Stimulated activated CD8-positive, alpha-beta memory T cell treated with anti-CD3 and anti-CD28 coated beads, Interleukin-7, amount 100 ng/mL, for 48 hours (primary cell): Measurements from ENCODE around the gene HORMAD2.
"Not testable (repeated sequence)": the region's sequence is repeated elsewhere in the genome, so short reads cannot be mapped to it uniquely, and the experiment has no call there.

Source experiments
- DNase-seq, 2 donors: peaks; one replicate each; pipeline ENCODE4 v3.0.0-alpha.2; 2020; ENCODE audit warnings: low read depth in 1 of 2; ENCODE audit errors: extremely low read depth in 1 of 2

The HORMAD2 gene

DNA sequence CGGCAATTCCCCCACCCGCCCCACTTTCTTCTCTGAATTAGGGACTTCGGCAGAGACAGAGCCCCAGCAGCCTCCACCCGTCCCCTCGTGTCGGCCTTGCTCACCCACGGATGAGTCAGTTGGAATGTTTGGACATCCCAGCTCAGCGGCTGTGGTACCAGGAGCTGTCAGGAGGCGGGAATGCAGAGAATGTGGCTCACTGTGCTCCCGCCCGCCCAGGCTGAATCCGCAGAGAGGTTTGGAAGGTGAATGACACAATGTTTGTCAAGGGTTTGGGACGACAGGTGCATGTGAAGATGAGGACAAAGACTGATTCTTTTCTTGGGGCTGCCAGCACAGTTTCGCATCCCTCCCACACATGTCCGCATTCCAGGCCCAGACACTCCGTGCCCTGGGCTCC lies 126.7 kb downstream of the HORMAD2 start:
- DNase-seq = no peak

DNA sequence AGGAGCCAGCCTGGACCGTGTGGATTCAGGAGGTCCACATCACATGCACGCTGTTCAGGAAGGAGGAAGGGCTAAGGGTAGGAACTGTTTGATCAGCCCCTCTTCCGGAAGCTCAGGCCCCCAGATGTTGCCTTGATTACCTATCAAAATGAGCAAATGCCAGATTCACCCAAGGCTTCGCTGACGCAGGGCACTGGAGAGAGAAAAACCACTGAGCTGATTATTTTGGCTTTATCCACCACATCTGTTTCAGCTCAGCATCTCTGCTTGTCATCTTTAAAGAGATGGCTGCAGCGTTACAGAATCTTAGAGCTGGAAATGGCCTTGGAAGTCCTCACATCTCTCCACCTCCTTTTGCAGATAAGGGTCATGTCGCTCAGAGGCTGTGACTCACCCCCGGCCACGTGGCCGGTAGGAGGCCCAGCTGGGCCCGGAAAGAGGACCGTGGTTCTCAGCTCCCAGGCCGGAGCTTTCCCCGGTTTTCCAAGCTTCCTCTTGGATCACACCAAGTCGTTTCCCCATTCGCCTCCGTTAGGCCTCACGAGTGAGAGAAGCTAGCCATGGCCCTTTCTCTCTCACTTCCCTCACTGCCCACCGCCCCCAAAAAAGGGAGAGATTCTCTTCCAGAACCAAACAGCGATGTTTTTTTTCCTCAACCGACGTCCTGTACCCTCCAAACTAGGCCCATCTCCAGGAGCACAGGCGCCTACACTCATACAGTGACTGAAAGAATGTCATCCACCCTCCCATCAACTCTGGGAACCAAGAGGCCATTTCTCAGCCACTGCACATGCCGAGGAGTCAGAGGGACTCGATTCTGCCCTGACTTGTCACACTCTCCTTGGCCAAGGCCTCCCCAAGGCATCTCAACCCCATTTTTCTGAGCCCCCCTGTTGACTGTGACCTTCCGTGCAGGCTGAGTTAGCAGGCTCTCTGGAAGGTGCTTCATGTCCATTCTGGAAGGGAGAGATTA lies 128.7 kb downstream of the HORMAD2 start:
- DNase-seq = no peak

DNA sequence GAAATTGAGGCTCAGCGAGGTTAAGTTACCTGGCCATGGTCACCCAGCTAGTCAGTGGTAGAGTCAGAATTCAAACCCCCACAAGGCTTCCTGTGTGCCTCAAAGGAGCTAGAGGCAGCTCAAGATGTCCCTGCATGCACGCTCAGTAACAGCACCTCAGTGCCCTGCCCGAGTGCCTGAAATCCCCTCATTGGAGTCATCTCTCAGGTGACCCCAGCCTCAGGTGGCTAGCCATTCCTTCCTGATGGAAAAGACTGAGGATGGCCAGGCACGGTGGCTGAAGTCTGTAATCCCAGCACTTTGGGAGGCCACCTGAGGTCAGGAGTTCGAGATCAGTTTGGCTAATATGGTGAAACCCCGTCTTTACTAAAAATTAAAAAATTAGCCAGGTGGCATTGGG lies 129.4 kb downstream of the HORMAD2 start:
- DNase-seq = no peak

DNA sequence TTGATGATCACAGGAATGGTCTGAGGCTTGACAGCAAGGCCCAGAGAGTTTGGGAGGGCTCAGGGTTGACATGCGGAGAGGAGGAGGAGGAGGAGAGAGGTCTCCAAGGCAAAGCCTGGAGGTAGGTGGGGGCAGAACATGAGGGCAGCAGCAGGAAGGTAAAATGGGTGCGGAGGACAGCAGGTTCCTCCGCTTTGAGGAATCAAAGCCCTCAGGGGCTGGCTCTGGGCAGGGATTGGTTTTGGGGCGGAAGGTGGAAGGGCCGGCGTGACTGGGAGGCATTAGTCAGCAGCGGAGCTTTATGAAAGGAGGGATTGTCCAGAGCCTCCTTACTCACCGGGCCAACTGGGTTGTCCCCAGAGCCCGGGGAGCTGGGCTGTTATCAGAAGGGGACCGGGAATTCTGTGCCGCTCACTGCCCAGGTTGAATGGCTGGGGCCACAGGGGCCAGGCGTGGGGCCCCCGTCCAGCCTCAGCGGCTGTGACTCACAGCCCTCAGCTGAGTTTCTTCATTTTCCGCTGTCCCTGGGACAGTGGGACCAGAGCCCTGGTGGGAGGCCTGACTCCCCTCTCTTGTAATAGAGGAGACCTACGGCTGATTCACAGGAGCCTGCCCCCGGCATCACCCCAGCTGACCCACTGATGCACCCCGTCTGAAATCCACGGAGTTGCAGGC lies 130.1 kb downstream of the HORMAD2 start:
- DNase-seq = no peak

DNA sequence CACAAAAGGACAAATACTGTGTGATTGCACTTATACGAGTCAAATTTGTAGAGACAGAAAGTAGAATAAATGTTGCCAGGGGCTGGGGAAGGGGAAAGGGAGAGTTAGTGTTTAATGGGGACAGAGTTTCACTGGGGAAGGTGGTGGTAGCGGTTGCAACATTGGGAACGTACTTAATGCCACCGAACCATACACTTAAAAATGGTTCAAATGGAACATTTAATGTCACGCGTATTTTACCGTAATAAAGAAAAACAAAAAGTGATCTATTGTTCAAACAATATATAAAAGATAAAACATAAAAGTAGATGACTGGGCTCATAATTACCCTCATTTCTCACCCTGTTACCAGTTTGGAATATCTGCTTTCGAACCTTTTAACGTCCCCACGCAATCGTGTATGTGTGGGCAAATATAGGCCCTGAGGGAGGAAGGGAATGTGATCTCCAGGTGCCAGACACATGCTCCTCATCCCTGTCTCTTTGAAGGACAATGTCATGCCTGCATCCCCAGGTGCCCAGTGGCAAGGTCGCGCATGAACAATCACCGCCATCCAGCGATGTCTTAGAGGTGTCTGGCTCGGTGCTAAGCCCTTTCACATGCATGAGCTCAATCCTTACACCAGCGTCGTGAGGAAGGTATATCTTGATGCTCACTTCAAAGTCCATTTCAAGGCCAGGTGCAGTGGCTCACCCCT lies 131.0 kb downstream of the HORMAD2 start:
- DNase-seq = no peak

DNA sequence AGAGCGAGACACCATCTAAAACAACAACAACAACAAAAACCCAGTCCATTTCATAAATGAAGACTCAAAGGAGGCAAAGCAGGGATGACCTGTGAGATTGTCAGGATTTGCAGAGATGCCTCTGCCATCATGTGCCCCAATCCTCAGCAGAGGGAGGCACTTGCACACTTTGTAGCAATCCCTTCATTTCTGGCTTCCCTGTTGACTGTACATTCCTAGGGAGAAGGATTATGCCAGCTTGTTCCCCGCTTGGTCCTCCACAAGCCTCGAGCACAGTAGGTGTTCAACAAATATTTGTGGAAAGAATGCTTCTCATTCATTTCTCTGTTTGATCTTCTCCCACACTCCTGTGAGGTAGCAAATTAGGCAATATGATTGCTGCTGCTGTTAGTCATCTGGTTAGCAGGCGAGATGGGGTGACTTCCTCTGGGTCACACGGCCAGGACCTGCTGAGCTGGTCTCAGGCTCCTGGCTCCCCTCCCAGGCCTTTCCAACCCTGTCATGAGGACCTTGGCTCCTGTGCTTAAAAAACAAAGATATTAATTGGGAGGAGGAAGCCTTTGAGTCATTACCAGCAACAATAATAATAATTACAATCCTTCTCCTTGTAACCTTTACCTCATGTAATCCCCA lies 132.2 kb downstream of the HORMAD2 start:
- DNase-seq = peak in 1 of 2 donors; percentile 21

DNA sequence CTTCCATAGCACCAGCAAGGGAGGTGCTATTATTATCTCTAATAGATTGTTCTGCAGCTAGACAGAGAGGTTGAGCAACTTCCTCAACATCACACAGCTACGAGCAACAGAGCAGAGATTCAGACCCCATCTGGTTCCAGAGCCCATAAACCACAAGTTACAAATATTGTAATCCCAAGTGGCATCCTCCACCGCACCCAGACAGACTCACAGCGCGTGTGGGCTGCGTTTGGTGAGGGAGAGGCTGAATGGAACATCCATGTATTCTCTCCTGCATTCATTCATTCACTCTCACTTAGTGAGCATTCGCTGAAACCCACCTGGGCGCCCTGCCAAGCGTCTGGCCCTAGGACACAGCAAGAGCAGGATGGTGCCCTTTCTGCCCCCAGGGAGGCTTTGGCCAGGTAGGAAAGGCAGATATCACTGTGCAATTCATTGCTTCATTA lies 132.8 kb downstream of the HORMAD2 start:
- DNase-seq = no peak

DNA sequence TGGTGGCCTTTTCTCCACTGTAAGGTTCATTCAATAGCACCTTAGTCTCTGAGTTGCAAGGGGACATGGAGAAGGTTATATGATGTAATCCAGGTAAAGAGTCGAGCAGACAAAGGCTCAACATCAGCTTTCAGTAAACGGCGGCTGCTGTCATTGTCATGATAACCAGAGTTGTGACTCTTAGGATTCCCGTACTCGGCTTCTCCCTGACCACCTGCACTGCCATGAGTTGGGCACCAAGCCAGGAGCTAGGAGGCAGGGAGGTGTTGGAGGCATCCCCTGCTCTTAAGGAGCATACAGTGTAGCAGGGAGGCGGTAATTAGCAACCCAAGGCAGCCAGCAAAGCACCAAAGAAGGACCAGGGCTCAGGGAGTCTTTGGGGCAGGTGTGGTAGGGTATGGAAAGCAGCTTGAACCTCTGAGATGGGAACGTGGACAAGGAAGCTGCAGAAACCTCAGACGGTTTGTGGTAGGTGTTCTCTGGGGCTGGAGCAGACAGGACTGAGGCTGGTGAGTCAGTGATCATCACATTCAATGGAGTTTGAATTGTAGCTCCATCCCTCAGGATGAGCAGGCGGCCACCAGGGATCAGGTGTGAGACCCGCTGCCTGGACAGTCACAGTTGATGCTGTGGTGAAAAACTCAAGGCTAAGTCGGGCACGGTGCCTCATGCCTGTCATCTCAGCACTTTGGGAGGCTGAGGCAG lies 134.6 kb downstream of the HORMAD2 start:
- no peak for DNase-seq

DNA sequence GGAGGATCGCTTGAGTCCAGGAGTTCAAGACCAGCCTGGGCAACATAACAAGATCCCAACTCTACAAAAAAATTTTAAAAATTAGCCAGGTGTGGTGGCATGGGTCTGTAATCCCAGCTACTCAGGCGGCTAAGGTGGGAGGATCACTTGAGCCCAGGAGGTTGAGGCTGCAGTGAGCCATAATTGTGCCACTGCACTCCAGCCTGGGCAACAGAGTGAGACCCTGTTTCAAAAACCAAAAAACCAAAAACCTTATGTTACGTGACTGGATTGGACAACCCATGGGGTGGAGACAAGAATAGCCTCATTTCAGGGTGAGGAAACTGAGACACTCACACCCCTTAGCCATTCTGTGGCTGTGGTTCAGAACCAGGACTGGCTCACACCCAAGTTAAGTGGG lies 136.0 kb downstream of the HORMAD2 start:
- not testable (repeated sequence) for DNase-seq

DNA sequence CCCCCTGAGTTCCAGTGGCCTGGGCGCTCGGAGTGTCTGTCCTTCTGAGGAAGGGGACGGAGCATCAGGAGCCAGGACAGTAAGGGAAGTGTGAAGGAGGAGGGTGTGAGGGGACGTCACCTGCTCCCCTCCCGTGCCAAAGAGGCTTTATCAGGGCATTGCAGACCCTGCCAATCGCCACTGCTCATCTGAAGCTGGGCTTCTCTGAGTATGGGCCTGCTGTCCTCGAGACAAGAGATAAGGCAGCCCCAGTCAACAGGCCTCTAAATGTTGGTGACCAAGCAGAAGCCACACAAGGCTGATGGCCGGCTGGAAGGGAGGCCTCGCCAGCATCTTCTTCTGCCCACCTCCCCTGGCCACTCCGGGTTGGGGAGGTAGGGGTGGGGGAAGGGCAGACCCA lies 136.4 kb downstream of the HORMAD2 start:
- no peak for DNase-seq

DNA sequence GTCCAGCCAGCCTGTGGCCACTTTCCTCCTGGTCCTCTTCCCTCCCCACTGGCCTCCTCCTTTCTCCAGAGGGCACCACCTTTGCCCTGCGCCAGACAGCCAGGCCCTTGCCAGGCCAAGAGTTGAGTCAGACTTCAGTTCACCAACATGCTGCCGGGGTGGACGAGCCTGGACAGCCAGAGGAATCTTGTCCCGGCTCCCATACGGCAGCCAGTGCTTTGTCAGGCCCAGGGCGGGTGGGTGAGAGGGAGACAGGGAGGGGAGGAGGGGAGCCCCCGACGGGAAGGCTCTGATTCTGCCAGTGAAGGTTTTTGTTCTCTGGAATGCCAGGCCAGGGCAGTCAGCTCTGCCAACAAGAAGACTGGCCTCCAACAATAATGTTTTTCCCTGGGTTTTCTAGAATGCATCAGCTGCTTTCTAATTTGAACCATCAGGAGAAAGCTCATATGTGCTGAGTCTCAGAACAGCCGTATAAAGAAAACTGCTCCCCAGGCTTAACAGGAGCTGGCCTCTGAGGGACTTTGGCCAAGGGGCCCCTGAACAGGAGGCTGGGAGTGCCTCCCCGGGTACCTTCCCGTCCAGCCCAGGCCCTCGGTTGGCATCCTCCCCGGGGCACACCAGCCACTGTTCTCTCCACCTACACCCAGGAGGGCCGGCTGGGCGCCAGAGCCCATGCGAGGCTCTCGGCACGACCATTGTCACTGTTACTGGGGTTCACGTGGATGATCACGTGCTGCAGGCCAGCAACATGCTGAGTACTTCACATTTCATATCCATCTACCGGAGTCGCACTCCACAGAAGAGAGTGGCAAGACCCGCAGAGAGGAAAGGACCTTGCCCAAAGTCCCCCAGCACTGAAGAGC lies 137.7 kb downstream of the HORMAD2 start:
- no peak for DNase-seq

DNA sequence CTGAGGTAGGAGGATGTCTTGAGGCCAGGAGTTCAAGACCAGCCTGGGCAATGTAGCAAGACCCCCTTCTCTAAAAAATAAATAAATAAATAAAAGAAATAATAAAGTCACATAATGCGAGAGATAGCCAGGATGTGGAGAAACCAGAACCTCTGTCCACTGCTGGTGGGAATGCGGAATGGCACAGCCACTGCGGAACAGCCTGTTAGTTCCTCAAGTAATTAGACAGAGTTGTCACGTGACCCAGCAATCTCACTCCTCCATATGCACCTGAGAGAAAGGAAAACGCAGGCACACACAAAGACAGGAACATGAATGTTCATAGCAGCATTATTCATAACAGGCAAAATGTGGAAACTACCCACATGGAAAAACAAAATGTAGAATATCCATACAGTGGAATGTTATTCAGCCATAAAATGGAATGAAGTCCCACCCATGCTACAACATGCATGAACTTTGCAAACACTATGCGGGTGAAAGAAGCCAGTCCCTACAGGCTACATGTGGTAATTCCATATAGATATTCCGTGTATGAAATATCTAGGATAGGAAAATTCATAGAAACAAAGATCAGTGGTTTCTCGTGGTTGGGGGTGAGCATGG lies 138.9 kb downstream of the HORMAD2 start:
- no peak for DNase-seq

DNA sequence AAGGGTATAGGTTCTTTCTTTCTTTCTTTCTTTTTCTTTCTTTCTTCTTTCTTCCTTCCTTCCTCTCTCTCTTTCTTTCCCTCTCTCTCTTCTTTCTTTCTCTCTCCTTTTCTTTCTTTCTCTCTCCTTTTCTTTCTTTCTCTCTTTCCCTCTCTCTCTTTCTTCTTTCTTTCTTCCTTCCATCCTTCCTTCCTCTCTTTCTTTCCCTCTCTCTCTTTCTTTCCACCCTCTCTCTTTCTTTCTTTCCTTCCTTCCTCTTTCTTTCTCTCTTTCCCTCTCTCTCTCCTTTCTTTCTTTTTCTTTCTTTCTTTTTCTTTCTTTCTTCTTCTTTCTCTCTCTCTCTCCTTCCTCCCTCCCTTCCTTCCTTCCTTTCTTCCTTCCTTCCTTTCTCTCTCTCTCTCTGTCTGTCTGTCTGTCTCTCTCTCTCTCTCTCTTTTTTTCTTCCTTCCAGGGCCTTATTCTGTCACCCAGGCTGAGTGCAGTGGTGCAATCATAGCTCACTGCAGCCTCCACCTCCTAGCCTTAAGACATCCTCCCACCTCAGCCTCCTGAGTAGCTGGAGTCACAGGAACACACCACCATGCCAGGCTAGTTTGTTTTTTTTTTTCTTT lies 139.5 kb downstream of the HORMAD2 start:
- DNase-seq = no peak

DNA sequence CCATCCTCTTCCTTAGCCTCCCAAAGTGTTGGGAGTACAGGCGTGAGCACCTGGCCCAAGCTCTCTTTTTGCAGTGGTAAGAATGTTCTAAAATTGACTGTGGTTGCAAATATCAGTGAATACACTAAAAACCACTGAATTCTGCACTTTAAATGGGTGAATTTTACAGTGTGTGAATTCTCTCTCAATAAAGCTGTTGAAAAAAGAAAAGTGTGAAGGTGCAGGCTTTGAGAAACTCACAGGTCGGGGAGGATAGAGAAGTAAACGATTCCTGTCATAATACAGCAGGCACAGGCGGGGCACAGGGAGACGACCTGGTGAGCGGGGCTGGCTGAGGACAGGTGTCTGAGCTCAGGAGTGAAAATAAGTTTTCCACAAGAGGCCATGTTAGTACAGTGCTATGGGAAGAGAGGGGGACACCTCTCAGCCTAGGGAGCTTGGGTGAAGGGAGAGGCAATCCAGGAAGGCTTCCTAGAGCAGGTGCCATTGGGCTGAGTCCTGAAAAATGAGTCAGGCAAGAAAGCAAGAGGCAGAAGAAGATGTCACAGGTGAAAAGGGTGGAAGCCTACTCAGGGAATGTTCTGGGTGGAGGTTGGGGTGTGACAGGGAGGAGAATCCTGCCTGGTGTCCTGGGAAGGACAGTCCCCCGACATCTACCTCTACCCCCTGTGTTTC lies 140.2 kb downstream of the HORMAD2 start:
- no peak for DNase-seq

DNA sequence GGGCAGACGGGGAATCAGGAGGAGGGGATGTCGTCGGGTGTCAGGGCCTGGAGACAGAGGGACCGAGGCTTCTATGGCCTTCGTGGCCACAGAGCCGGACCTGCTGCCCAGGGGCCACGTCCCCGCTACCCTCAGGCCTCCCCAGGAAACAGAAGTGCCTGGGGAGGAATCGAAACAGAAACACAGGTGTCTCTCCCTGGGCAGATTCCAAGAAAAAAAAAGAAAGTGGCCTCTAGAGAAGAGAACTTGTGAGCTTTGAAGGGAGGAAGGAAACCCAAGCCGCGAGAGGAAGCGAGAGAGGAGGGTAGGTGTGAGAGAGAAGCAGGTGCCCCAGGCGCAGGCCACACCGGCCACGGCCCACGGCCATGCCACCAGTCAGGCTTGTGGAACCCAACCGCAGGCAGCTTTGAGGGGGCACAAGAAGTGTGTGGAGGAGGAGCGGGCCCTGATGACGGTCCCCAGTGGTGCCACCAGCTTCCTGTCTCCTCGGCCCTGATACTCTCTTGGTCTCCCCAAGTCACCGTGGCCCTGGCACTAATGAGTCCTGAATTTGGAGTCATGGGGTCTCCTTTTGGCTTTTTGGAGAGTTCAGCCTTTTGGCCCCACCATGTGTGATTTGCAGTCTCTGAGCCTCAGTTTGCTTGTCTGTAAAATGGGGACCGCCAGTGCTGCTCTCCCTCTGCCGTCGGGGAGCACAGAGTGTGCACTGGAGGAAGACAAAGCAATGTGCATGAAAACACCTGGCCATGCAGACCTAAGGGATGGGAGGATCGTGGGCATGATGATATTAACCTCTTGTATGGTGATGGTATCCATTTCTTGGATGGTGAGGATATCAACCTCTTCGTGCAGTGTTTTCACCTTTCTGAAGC lies 141.1 kb downstream of the HORMAD2 start:
- DNase-seq = peak; percentile 59 to 60

DNA sequence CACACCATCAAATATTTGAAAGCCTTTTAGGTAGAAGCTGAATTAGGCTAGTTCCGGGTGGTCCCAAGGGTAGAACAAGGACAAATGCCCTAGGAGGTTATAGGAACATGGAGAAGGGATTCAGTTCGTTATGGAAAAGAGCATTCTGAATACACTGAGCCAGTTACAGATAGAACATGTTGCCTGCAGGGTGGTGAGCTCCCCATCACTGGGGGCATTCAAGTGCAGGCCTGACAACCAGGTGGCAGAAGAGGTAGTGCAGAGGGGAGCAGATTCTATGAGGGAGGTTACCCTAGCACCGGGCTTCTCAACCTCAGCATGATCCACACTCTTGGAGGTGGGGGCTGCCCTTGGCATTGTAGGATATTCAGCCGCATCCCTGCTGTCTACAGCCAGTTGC lies 142.1 kb downstream of the HORMAD2 start:
- DNase-seq = no peak

DNA sequence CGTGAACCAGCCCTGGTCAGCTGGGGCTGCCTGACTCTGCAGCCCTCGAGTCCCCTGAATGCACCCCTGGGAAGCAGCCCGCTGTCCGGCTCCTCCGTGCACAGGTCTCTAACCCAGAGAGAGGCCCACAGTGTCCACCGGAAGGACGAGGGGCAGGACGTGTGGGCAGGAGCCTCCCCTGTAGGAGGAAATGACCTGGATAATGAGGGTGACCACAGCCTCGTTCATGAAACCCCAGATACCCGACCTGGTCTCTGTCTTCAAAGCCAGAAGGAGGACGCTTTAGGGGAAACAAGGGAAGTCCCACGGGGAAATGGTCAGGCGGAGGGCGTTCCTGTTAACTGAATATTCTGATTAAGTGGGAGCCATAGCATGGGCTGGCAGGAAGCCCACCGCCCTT lies 143.0 kb downstream of the HORMAD2 start:
- no peak for DNase-seq
